ENCODE data around the gene B4GALT6. TPM values are rescaled to one million over a fixed set of nuclear protein-coding genes. Genes with fewer than 3 reads are reported as not detected.

The B4GALT6 gene
- total RNA-seq, 4 donors from 2014 or later, result 2.5 to 3.6 (median 3.0) TPM

DNA sequence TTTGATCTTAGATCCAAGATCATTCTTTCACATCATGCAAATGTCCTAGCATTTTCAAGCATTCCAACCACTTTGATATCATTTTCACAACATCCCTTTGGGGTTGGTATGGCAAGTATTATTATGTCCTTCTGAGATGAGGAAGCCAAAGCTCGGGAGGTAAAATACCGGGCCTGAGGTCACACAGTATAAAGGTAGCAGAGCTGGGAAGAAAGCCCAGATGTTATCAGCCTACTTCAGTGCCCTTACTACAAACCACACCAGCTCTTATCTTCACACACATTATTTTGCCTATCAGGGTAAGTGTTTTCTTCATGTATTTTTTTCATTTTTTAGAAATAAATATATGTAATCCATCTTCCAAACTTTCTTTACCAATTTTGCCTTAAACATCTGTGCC is 4.2 kb upstream of the B4GALT6 start:
- WGBS, 2 donors, result 57 to 68% methylated on average over 2 of the region's 2 CpGs
- no peak overlapping the region for H3K4me3 ChIP-seq

DNA sequence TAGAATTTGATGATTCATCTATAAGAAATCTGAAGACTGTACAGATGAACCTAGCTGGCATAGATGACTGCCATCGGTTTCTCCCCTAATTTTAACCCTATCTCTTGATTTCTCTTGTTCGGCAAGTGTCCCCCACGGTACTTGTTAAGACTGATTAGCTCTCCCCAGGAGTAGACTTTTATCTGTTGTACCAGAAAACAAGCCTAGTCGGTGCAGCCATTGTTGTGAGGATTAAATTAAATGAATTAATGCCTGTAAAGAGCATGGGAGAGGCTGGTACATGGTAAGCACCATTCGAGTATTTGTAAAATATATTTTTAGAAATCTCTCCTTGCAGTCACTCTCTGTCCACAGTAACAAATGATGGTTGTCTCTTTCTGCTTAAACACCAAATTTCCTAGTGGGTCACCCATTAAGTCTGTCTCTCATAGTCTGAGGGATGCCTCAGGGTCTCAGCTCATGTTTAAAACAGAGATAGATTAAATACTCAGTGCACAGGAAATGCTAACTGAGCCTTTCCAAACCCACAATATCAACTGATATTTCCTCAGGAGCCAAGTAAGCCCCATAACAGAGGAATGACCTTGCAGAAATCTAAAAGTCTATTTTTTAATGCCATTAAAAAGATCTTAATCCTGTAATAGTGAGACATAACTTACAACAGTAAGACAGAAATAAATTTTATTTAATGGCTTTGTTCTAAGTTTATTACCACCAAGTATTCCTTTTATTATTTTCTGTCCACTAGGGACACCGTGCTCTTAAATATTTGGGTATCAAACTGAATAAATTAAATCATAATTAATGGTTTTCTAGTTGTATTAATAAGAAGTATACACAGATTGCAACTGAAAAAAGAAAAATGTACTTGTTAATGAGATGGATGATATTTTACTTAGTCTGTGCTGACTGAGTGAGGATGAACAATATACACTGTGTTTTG is 2.9 kb upstream of the B4GALT6 start:
- no peaks in the 10 kb centered on the region for H3K9me3 ChIP-seq
- no peak for DNase-seq
- intact Hi-C loops (cut with DNase I), result no loop called here
- peaks cover 7 to 27% (median 8%) of the 10 kb centered on the region in 3 donors for H3K4me1 ChIP-seq
- H3K36me3 ChIP-seq, result no peaks in the 10 kb centered on the region
- WGBS, 2 donors, result 64 to 68% methylated on average over 6 of the region's 6 CpGs
- no peak overlapping the region for H3K27ac ChIP-seq
- no peak for TF ChIP-seq POLR2A (IDR thresholded peaks at IDR 0.05)
- TF ChIP-seq, protein P1, sequence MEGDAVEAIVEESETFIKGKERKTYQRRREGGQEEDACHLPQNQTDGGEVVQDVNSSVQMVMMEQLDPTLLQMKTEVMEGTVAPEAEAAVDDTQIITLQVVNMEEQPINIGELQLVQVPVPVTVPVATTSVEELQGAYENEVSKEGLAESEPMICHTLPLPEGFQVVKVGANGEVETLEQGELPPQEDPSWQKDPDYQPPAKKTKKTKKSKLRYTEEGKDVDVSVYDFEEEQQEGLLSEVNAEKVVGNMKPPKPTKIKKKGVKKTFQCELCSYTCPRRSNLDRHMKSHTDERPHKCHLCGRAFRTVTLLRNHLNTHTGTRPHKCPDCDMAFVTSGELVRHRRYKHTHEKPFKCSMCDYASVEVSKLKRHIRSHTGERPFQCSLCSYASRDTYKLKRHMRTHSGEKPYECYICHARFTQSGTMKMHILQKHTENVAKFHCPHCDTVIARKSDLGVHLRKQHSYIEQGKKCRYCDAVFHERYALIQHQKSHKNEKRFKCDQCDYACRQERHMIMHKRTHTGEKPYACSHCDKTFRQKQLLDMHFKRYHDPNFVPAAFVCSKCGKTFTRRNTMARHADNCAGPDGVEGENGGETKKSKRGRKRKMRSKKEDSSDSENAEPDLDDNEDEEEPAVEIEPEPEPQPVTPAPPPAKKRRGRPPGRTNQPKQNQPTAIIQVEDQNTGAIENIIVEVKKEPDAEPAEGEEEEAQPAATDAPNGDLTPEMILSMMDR (IDR thresholded peaks at IDR 0.05), result peak in 2 of 6 experiments; percentile 12 to 15
- H3K27me3 ChIP-seq, result peaks cover 0 to 14% (median 0%) of the 10 kb centered on the region in 4 donors
- H3K4me3 ChIP-seq, result no peak overlapping the region

More for the DNA sequence above, 4.2 kb upstream of the B4GALT6 start:
- no peaks in the 10 kb centered on the region for H3K9me3 ChIP-seq
- no peaks in the 10 kb centered on the region for H3K36me3 ChIP-seq
- H3K4me1 ChIP-seq, result peaks cover 7 to 21% (median 8%) of the 10 kb centered on the region in 3 donors
- intact Hi-C loops (cut with DNase I), result no loop called here
- DNase-seq, result no peak
- TF ChIP-seq POLR2A (IDR thresholded peaks at IDR 0.05), result no peak
- TF ChIP-seq, protein P1 (IDR thresholded peaks at IDR 0.05), result no peak
- H3K27me3 ChIP-seq, result peaks cover 0 to 9% (median 0%) of the 10 kb centered on the region in 4 donors
- H3K27ac ChIP-seq, result no peak overlapping the region

DNA sequence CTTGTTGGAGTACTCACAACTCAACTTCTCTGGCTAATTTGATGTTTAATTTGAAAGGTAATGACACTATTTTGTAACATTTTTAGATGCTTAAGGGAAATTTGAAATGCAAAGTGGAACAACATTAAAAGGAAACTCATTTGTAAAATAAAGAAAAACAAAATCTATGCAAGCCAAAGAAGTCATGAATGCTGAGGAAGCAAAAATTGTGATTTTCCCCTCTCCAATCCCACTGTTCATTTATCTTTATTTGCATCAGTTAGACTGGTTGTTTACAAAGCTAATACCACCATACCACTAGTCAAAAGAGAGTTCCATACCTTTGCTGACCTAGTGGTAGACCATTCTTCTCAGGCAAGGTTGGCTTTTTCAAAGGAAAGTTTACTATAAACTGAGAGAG is 2.2 kb upstream of the B4GALT6 start:
- Histone ChIP-seq H3K27ac (no peak overlapping the region), H3K4me3 (no peak overlapping the region), H3K27me3 (peaks cover 0 to 14% (median 0%) of the 10 kb centered on the region in 4 donors), H3K36me3 (no peaks in the 10 kb centered on the region), H3K9me3 (no peaks in the 10 kb centered on the region), H3K4me1 (peaks cover 7 to 27% (median 8%) of the 10 kb centered on the region in 3 donors)
- intact Hi-C loops (cut with DNase I), result no loop called here
- TF ChIP-seq POLR2A (IDR thresholded peaks at IDR 0.05), result no peak
- TF ChIP-seq, protein P1 (IDR thresholded peaks at IDR 0.05), result no peak
- no peak for DNase-seq

DNA sequence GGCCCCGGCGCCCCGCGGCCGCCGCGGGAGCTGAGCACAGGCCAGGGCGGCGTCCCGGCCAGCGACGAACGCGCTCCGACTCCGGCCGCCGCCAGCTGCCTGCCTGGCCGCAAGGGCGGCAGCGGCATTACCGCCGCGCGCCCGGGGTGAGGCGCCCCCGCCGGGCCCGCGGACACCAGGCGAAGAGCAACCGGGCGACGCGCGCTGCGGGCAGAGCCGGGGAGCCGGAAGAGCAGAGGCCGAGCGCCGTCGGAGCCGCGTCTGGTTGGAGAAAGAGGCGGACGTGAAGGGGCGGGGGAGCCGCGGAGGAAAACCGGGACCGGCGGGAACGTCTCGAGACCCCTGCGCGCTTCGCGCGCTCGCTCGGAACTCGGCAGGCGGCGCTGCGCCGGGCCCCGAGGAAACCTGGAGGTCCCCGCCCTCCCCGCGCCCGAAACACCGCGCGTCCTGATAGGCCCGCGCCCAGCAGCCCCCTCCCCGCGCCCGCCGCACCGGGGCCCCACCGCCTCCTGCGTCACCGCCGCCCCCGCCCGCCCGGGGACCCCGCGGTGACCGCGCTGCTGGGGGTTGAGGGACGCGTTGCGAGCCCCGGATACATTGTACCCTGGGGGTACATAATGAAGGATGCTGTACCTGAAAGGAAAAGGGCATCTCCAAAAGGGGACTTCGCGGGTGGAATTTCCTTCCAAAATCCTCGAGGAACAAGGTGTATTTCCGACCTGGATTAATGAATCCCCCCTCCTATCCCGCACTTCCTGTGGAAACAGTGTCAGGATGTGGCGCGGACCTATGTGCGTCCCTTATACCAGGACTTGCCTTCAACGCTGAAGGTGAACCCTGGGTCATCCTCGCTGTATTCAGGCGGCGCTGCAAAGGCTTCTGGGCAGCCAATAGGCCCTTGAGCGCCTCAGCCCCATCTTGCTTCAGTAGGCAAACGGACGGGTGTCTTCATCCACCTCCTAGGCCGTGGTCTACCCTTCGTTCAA is 1.0 kb upstream of the B4GALT6 start:
- WGBS, 2 donors, result 0 to 7% methylated on average over 3 to 18 of the region's 115 CpGs
- intact Hi-C loops (cut with DNase I), result no loop called here
- Histone ChIP-seq H3K4me1 (peaks cover 7 to 32% (median 8%) of the 10 kb centered on the region in 3 donors), H3K27me3 (peaks cover 0 to 14% (median 0%) of the 10 kb centered on the region in 4 donors), H3K9me3 (no peaks in the 10 kb centered on the region), H3K4me3 (peak overlapping the region; percentile 66 to 76 (median 70)), H3K36me3 (no peaks in the 10 kb centered on the region), H3K27ac (peak overlapping the region; percentile 70 to 85 (median 82))
- TF ChIP-seq POLR2A (IDR thresholded peaks at IDR 0.05), result peak in 2 of 4 donors; percentile 11 to 21
- TF ChIP-seq, protein P1 (IDR thresholded peaks at IDR 0.05), result peak in 3 of 6 experiments; percentile 16 to 55 (median 36)
- no peak for DNase-seq

Data from esophagus squamous epithelium (tissue), 5 donors.